Mucosa of gallbladder (tissue), 1 donor: ENCODE measurements around the gene MUC3A. TPM values are rescaled to one million over a fixed set of nuclear protein-coding genes. Genes with fewer than 3 reads are reported as not detected.
"Not testable (repeated sequence)": the region's sequence is repeated elsewhere in the genome, so short reads cannot be mapped to it uniquely, and the experiment has no call there.

Experiments
- DNase-seq: peaks from one replicate; pipeline ENCODE4 v3.0.0-alpha.2; 2020; ENCODE audit warnings: low spot score
- total RNA-seq: library from RNA; stranded (reverse); gene quantifications from one replicate; pipeline ENCODE4 v1.2.1, GENCODE V29; 2021
- donor health status: DM: no; HTN: no; CAD: no.

The MUC3A gene
- total RNA-seq, 1 donor from 2014 or later: 230 TPM

DNA sequence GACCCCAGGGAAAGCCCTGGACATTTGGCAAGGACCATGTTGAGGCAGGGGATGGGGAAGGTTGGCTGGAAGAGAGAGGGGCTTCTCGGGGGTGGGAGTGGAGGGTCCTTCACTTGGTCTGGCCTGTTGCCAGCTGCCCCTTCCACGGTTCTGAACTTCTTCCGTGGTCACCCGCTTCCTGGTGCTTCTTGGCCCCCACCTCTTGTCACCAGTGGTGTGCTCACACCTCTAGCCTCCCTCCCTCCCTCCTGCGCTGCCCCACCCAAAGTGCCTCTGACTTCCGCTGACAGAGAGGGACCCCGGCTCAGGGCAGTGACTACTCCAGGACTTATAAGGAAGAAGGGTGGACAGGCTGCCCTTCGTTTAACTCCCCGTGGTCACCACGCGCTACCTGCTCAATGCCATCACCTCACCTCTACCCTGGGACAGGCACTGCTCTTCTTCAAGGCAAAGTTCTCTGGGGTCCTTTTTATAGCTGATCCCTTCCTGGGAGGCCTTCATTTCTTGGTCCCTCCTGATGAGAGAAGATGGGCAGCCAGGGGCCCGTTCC is 19.8 kb downstream of the MUC3A start, which contains the start of gene MUC12:
MUC12 (plus strand) TSS at position 500 of the 550 bp plus-strand sequence. CDS start 58 bp downstream, outside the sequence.
- DNase-seq: no peak

GRCh38 chr7:100971111-100972001 is 22.0 kb downstream of the MUC3A start:
- no peak for DNase-seq

- DNase-seq: no peak
Measured at GRCh38 chr7:100972002-100972347, 22.6 kb downstream of the MUC3A start.

- no peak for DNase-seq
Measured at GRCh38 chr7:100974021-100974420, 24.7 kb downstream of the MUC3A start.

DNA sequence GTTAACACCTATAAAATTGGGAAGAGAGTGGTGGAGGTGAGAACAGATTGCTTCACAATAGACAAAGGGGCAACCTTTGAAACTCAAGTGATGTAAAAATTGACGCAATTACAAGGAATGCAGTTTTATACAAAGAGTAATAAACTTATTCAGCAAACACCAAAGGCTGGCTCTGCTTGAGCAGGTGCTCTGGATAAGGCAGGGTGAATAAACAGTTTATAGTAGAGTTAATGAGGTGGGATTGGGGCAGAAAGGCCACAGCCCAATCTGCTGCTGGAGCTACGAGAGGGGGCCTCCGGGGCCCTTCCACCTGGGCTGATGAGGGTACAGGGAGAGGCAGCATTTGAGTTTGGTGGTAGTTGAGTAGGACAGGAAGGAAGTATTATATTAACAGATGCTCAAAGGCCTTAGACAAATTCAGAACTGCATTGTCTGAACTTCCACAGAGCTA is 26.1 kb downstream of the MUC3A start:
- no peak for DNase-seq

- DNase-seq: no peak
Measured at GRCh38 chr7:100978300-100978699, 29.0 kb downstream of the MUC3A start.

DNA sequence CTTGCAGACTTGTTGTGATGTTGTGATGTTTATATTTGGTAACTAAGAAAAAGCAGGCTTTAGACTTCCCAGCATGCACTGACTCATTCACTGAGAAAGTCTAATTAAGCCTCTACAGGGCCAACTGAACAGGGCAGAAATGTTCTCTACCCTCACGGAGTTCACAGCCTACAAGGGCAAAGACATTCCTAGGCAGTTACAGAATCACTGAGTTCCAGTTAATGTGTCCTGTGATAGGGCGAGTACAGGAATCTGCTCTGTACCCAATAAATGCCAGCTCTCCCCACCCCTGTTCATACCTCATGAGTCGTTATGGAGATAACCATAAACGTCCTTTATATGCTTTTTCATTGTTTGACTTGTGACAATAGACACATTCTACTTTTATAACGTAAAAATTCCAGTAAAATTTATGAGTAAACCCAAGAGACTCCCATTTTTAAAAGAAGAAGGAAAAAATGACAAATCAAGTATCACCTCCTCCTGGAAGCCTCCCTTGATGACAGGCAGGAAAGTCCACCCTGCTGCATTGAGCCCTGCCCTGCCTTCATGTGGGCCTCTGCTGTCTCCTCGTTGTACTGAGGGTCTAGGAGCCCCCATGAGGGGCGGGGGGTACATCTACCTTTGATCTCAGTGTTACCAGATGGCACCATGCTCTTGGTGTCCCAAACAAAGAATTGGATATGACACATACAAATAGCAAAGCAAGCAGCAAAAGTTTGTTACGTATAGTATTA is 34.3 kb downstream of the MUC3A start:
- DNase-seq: no peak

- DNase-seq: not testable (repeated sequence)
Measured at GRCh38 chr7:100984241-100984918, 35.0 kb downstream of the MUC3A start.

GRCh38 chr7:100985033-100985797 is 35.9 kb downstream of the MUC3A start:
- DNase-seq: not testable (repeated sequence)

DNA sequence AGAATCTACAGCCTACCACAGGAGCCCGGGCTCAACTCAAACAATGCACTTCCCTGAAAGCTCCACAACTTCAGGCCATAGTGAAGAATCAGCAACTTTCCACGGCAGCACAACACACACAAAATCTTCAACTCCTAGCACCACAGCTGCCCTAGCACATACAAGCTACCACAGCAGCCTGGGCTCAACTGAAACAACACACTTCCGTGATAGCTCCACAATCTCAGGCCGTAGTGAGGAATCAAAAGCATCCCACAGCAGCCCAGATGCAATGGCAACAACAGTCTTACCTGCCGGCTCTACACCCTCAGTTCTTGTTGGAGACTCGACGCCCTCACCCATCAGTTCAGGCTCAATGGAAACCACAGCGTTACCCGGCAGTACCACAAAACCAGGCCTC is 42.3 kb downstream of the MUC3A start:
- no peak for DNase-seq

GRCh38 chr7:100992280-100992679 is 42.9 kb downstream of the MUC3A start:
- DNase-seq: not testable (repeated sequence)

- not testable (repeated sequence) for DNase-seq
Measured at GRCh38 chr7:100994671-100995070, 45.3 kb downstream of the MUC3A start.

- DNase-seq: not testable (repeated sequence)
Measured at GRCh38 chr7:100998530-100998929, 49.2 kb downstream of the MUC3A start.

GRCh38 chr7:100999334-100999733 is 50.0 kb downstream of the MUC3A start:
- DNase-seq: not testable (repeated sequence)

DNA sequence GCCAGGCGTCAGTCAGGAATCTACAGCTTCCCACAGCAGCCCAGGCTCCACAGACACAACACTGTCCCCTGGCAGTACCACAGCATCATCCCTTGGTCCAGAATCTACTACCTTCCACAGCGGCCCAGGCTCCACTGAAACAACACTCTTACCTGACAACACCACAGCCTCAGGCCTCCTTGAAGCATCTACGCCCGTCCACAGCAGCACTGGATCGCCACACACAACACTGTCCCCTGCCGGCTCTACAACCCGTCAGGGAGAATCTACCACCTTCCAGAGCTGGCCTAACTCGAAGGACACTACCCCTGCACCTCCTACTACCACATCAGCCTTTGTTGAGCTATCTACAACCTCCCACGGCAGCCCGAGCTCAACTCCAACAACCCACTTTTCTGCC is 50.7 kb downstream of the MUC3A start:
- DNase-seq: not testable (repeated sequence)

DNA sequence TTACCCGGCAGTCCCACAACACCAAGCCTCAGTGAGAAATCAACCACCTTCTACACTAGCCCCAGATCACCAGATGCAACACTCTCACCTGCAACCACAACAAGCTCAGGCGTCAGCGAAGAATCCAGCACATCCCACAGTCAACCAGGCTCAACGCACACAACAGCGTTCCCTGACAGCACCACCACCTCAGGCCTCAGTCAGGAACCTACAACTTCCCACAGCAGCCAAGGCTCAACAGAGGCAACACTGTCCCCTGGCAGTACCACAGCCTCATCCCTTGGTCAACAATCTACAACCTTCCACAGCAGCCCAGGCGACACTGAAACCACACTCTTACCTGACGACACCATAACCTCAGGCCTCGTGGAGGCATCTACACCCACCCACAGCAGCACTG is 53.0 kb downstream of the MUC3A start:
- DNase-seq: not testable (repeated sequence)

- DNase-seq: not testable (repeated sequence)
Measured at GRCh38 chr7:101007361-101007760, 58.0 kb downstream of the MUC3A start.

DNA sequence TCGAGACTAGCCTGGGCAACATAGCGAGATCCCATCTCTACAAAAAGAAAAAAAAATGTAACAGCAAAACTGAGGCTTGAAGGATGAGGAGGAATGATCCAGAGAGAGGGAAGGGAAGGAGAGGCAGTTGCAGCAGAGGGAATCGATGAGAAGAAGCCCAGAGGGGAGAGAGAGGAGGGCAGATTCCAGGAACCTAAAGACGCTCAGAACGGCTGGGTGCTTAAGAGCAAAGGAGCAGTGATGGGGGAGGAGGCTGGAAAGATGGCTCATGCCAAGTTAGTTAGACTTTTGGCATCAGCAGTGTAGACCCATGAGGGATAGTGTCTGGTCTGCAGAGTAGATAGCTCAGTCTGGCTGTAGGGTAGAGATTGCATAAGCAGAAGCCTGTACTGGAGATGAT is 60.3 kb downstream of the MUC3A start:
- DNase-seq: no peak

DNA sequence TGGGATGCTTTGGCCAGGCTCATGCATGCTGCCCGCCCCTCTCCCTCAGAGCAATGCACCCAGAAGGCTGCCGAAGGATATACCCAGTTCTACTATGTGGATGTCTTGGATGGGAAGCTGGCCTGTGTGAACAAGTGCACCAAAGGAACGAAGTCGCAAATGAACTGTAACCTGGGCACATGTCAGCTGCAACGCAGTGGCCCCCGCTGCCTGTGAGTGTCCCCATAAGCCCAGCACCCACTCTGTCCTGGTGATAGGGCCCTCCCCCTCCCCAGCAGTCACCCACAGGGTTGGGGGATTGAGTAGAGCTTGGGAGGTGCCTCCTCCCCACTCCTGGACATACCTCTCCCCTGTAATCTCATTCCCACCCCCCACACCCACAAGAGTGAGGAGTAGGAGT is 63.6 kb downstream of the MUC3A start:
- DNase-seq: no peak

- no peak for DNase-seq
Measured at GRCh38 chr7:101015626-101016025, 66.3 kb downstream of the MUC3A start.
